B cell (primary cell): Measurements from ENCODE around the gene MTLN. TPM values are rescaled to one million over a fixed set of nuclear protein-coding genes. Genes with fewer than 3 reads are reported as not detected.

ENCODE experiments used
- ATAC-seq: fragments of 200-7000 bp; cut with Tn5 transposase; one replicate; pipeline ENCODE4 v1.10.0; 2021; ENCODE audit warnings: low read depth, mild to moderate bottlenecking, moderate number of reproducible peaks, moderate library complexity
- CTCF ChIA-PET: fragments of 350-600 bp; sonication (Branson Sonifier 250); formaldehyde crosslinking; loops from one replicate; lab custom pipeline; 2021; ENCODE audit warnings: antibody characterized with exemption, inconsistent platforms; lab: Charles Lee
- POLR2A ChIA-PET: fragments of 350-600 bp; sonication (Branson Sonifier 250); formaldehyde crosslinking; loops from one replicate; lab custom pipeline; 2021; ENCODE audit warnings: antibody characterized with exemption; lab: Charles Lee
- DNase-seq: peaks from one replicate; pipeline ENCODE4 v3.0.0; 2013
- H2AFZ ChIP-seq: 2 replicates; pipeline ENCODE4 v1.6.1; 2012; ENCODE audit warnings: mild to moderate bottlenecking, low read depth, low read length; ENCODE audit not compliant: insufficient read depth, poor library complexity, severe bottlenecking
- H3K27ac ChIP-seq, 2 donors: 1 replicate in 1 of 2; 2 replicates in 1 of 2; pipeline ENCODE4 v1.5.1; 2012 to 2013; ENCODE audit warnings: low read length in 2 of 2, mild to moderate bottlenecking in 2 of 2, moderate library complexity in 1 of 2
- H3K27me3 ChIP-seq, 4 experiments: fragments of 200-600 bp in 1 of 4; sonication (generic) in 1 of 4; replicated peaks in 1 of 4; 1 replicate in 2 of 4; 2 replicates in 2 of 4; pipeline versions ENCODE4 v1.6.1 to v1.7.0; 2013 to 2016; ENCODE audit warnings: low read length in 3 of 4, mild to moderate bottlenecking in 2 of 4, mixed read lengths in 1 of 4, moderate library complexity in 1 of 4; ENCODE audit not compliant: insufficient read depth in 4 of 4, control insufficient read depth in 3 of 4; ENCODE audit errors: control extremely low read depth in 1 of 4
- H3K36me3 ChIP-seq, 2 experiments: replicated peaks in 1 of 2; 1 replicate in 1 of 2; 2 replicates in 1 of 2; pipeline versions ENCODE4 v1.6.1 to v1.7.1; 2013; ENCODE audit warnings: low read length in 1 of 2; ENCODE audit not compliant: insufficient read depth in 2 of 2, control insufficient read depth in 1 of 2; ENCODE audit errors: control extremely low read depth in 1 of 2, extremely low read depth in 1 of 2
- H3K4me1 ChIP-seq, 2 donors: fragments of 200-600 bp in 1 of 2; sonication (generic) in 1 of 2; 1 replicate in 1 of 2; 2 replicates in 1 of 2; pipeline versions ENCODE4 v1.5.1 to v1.6.1; 2013 to 2017; ENCODE audit warnings: low read length in 2 of 2; ENCODE audit not compliant: control insufficient read depth in 2 of 2, insufficient read depth in 2 of 2
- H3K4me2 ChIP-seq: replicated peaks from 2 replicates; pipeline ENCODE3; 2012; ENCODE audit warnings: mild to moderate bottlenecking, low read depth, low read length; ENCODE audit not compliant: poor library complexity, severe bottlenecking
- H3K4me3 ChIP-seq, 5 experiments: fragments of 200-600 bp in 1 of 5; sonication (generic) in 1 of 5; 1 replicate in 3 of 5; 2 replicates in 2 of 5; pipeline versions ENCODE4 v1.5.1 to v1.7.0; 2011 to 2016; ENCODE audit warnings: low read length in 4 of 5, mild to moderate bottlenecking in 4 of 5, low read depth in 2 of 5, control low read depth in 1 of 5, moderate library complexity in 1 of 5; ENCODE audit not compliant: insufficient read depth in 1 of 5; ENCODE audit errors: control extremely low read depth in 1 of 5, extremely low read depth in 1 of 5
- H3K79me2 ChIP-seq: fragments of 200-600 bp; sonication (generic); one replicate; pipeline ENCODE4 v1.6.0; 2016; ENCODE audit warnings: low read length; ENCODE audit not compliant: control insufficient read depth, insufficient read depth
- H3K9ac ChIP-seq: fragments of 200-600 bp; sonication (generic); 2 replicates; pipeline ENCODE4 v1.6.1; 2017; ENCODE audit warnings: mild to moderate bottlenecking, low read length, moderate library complexity
- H3K9me3 ChIP-seq, 3 donors: one replicate each; pipeline versions ENCODE4 v1.6.1 to v1.7.1; 2013; ENCODE audit warnings: low read length in 2 of 3; ENCODE audit not compliant: control insufficient read depth in 2 of 3, insufficient read depth in 1 of 3; ENCODE audit errors: control extremely low read depth in 1 of 3
- H4K20me1 ChIP-seq: 2 replicates; pipeline ENCODE4 v1.6.0; 2012; ENCODE audit warnings: mild to moderate bottlenecking, low read length; ENCODE audit not compliant: insufficient read depth, control insufficient read depth, poor library complexity, severe bottlenecking
- H3K27ac Mint-ChIP-seq: one replicate; pipeline ENCODE4 v1.8.0; 2021; ENCODE audit warnings: mixed read lengths
- H3K27me3 Mint-ChIP-seq: one replicate; pipeline ENCODE4 v1.8.0; 2021; ENCODE audit warnings: mixed read lengths
- H3K4me1 Mint-ChIP-seq: one replicate; pipeline ENCODE4 v1.8.0; 2021; ENCODE audit warnings: mixed read lengths
- H3K4me3 Mint-ChIP-seq: one replicate; pipeline ENCODE4 v1.8.0; 2021; ENCODE audit warnings: mixed read lengths
- H3K9me3 Mint-ChIP-seq: one replicate; pipeline ENCODE4 v1.8.0; 2022; ENCODE audit warnings: mixed read lengths; ENCODE audit not compliant: insufficient read depth
- EZH2 ChIP-seq: IDR thresholded peaks from 2 replicates; pipeline ENCODE4 v1.6.1; 2012; ENCODE audit warnings: borderline replicate concordance, low read depth, mild to moderate bottlenecking, moderate library complexity, low read length; ENCODE audit not compliant: insufficient read depth, poor library complexity, severe bottlenecking
- WGBS: methylation state at CpG from one replicate; pipeline ENCODE4 v1.1.5; 2013; ENCODE audit warnings: missing lambda C conversion rate; ENCODE audit not compliant: insufficient coverage; 5-methylcytosine and 5-hydroxymethylcytosine counted together
- intact Hi-C: fragments of 100-400 bp; cut with micrococcal nuclease; formaldehyde crosslinking; loops from one replicate; pipeline ENCODE4 v1.10.0; 2022
- polyA plus RNA-seq: library from polyadenylated mRNA; depleted of rRNA; stranded (reverse); fragments of >200 nt; gene quantifications from 2 replicates; pipeline ENCODE4 v1.2.3, GENCODE V29; 2012
- total RNA-seq, 2 donors: library from RNA; stranded (reverse); fragments of 120-200 nt in 1 of 2; gene quantifications; 1 replicate in 1 of 2; 2 replicates in 1 of 2; pipeline versions ENCODE4 v1.2.3 to v1.2.4, GENCODE V29; 2013 to 2022
- TF ChIP-seq, protein P1 (sequence below): fragments of 200-600 bp; IDR thresholded peaks from one replicate; pipeline ENCODE4 v1.8.0; 2022; ENCODE audit warnings: antibody characterized with exemption, mild to moderate bottlenecking

MTLN gene
- total and polyA plus RNA-seq, 2 donors (not counting 1 experiment from before 2014, with no cell fraction given), result 23.2 to 27.2 TPM

DNA sequence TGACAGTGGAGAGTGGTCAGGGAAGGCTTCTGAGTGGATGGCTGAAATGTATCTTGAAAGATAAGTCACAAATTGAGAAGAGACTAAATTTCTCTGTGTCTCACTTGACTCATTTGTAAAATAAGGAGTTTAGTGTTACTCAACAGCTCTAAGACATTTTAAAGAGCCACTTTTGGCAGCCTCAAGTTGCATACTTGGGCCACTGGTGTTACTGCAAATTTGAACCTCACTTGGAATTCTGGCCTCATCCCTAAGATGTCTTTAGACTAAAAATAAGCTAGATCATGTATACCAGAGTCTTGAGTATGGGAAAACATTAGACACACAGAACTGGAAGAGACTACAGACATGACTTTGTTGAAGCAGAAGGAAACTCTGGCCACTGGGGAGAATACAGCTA is 4.5 kb upstream of the MTLN start:
- no peak for ATAC-seq
- Mint-ChIP-seq H3K9me3 (peaks cover 3% of the 10 kb centered on the region), H3K27me3 (peaks cover 61% of the 10 kb centered on the region), H3K27ac (no peak overlapping the region), H3K4me3 (no peak overlapping the region), H3K4me1 (peaks cover 8% of the 10 kb centered on the region)
- Histone ChIP-seq H3K27ac (no peak overlapping the region), H2AFZ (no peak overlapping the region), H3K4me3 (no peak overlapping the region), H3K4me2 (no peak overlapping the region), H3K4me1 (peaks cover 0 to 2% of the 10 kb centered on the region in 2 donors), H3K9ac (no peak overlapping the region), H4K20me1 (no peaks in the 10 kb centered on the region), H3K36me3 (no peaks in the 10 kb centered on the region), H3K27me3 (peaks cover 0 to 35% (median 22%) of the 10 kb centered on the region in 4 experiments), H3K79me2 (no peaks in the 10 kb centered on the region), H3K9me3 (peaks cover 0 to 7% (median 3%) of the 10 kb centered on the region in 3 donors)
- POLR2A ChIA-PET, result no interaction called here
- intact Hi-C loops, result no loop called here
- CTCF ChIA-PET, result no interaction called here
- DNase-seq, result no peak
- TF ChIP-seq, protein P1, sequence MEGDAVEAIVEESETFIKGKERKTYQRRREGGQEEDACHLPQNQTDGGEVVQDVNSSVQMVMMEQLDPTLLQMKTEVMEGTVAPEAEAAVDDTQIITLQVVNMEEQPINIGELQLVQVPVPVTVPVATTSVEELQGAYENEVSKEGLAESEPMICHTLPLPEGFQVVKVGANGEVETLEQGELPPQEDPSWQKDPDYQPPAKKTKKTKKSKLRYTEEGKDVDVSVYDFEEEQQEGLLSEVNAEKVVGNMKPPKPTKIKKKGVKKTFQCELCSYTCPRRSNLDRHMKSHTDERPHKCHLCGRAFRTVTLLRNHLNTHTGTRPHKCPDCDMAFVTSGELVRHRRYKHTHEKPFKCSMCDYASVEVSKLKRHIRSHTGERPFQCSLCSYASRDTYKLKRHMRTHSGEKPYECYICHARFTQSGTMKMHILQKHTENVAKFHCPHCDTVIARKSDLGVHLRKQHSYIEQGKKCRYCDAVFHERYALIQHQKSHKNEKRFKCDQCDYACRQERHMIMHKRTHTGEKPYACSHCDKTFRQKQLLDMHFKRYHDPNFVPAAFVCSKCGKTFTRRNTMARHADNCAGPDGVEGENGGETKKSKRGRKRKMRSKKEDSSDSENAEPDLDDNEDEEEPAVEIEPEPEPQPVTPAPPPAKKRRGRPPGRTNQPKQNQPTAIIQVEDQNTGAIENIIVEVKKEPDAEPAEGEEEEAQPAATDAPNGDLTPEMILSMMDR, result no peak
- no peak for TF ChIP-seq EZH2

GRCh38 chr2:110216199-110216598 is 3.9 kb upstream of the MTLN start:
- peaks cover 56% of the 10 kb centered on the region for H3K27me3 Mint-ChIP-seq
- Histone ChIP-seq H3K4me1 (peaks cover 0 to 7% of the 10 kb centered on the region in 2 donors), H3K27me3 (peaks cover 0 to 33% (median 22%) of the 10 kb centered on the region in 4 experiments), H3K4me3 (no peak overlapping the region), H4K20me1 (no peaks in the 10 kb centered on the region), H3K9me3 (peaks cover 0 to 7% (median 3%) of the 10 kb centered on the region in 3 donors), H3K36me3 (peaks cover 0 to under 1% of the 10 kb centered on the region in 2 experiments), H2AFZ (no peak overlapping the region), H3K9ac (no peak overlapping the region), H3K4me2 (no peak overlapping the region), H3K79me2 (no peaks in the 10 kb centered on the region), H3K27ac (no peak overlapping the region)
- intact Hi-C loops, result no loop called here
- no peak overlapping the region for H3K27ac Mint-ChIP-seq
- ChIA-PET POLR2A (no interaction called here), CTCF (no interaction called here)
- WGBS, result 33% methylated on average over 3 of the region's 3 CpGs
- no peak for ATAC-seq
- peaks cover 3% of the 10 kb centered on the region for H3K9me3 Mint-ChIP-seq
- no peak overlapping the region for H3K4me3 Mint-ChIP-seq
- H3K4me1 Mint-ChIP-seq, result peaks cover 13% of the 10 kb centered on the region
- no peak for DNase-seq
- TF ChIP-seq, protein P1, result no peak
- no peak for TF ChIP-seq EZH2
